ENCODE results near the gene IGFLR1.

DNA sequence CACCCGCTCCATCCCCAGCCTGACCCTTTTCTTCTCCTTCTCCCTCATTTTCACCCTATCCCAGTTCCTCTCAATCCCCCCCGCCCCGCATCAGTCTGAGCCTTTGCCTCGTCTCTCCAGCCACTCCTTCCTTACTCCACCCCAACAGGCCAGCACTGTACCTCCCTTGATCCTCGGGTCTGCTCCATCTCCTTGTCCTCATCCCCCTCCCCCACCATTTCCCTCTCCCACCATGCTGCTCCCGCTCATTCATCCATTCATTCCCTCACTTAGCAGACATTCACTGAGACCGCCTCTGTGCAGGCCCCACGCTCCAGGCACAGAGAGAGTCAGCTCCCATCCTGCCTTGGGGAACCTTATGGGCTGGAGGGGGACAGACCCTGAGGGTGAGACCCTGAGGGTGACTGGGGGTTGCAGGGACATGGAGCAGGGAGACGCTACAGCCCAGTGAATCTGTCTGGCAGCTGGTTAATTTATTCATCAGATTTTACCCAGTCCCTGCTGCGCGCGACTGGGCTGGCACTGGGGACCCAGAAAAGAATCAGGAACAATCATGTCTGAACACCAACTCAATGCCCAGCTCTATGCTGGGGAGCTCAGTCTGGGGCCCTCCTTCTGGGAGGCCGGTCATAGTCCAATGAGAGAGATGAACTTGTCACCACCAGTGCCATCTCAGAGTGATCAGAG, 34.0 kb upstream of the IGFLR1 start:
- no peak for TF ChIP-seq POLR2A (IDR thresholded peaks at IDR 0.05)
- TF ChIP-seq, protein P1, sequence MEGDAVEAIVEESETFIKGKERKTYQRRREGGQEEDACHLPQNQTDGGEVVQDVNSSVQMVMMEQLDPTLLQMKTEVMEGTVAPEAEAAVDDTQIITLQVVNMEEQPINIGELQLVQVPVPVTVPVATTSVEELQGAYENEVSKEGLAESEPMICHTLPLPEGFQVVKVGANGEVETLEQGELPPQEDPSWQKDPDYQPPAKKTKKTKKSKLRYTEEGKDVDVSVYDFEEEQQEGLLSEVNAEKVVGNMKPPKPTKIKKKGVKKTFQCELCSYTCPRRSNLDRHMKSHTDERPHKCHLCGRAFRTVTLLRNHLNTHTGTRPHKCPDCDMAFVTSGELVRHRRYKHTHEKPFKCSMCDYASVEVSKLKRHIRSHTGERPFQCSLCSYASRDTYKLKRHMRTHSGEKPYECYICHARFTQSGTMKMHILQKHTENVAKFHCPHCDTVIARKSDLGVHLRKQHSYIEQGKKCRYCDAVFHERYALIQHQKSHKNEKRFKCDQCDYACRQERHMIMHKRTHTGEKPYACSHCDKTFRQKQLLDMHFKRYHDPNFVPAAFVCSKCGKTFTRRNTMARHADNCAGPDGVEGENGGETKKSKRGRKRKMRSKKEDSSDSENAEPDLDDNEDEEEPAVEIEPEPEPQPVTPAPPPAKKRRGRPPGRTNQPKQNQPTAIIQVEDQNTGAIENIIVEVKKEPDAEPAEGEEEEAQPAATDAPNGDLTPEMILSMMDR (IDR thresholded peaks at IDR 0.05) = no peak

Measured in esophagus squamous epithelium (tissue), 4 donors.